ENCODE results near the gene TANGO2.

TANGO2 gene

GRCh38 chr22:20091690-20092476, 71.0 kb downstream of the TANGO2 start:
- no peak for TF ChIP-seq CTCF (IDR thresholded peaks at IDR 0.05; ENCODE audit: low read depth, low read length)
- DNase-seq (ENCODE audit: extremely low read depth, low read depth): no peak

- no peak for TF ChIP-seq CTCF (IDR thresholded peaks at IDR 0.05; ENCODE audit: low read depth, low read length)
- no peak for DNase-seq (ENCODE audit: extremely low read depth, low read depth)
Observed at GRCh38 chr22:20092477-20092854, 71.6 kb downstream of the TANGO2 start.

- no peak for DNase-seq (ENCODE audit: extremely low read depth, low read depth)
- no peak for TF ChIP-seq CTCF (IDR thresholded peaks at IDR 0.05; ENCODE audit: low read depth, low read length)
Observed at GRCh38 chr22:20093418-20094196, 72.7 kb downstream of the TANGO2 start.

GRCh38 chr22:20094197-20094807, 73.4 kb downstream of the TANGO2 start:
- no peak for DNase-seq (ENCODE audit: extremely low read depth, low read depth)
- no peak for TF ChIP-seq CTCF (IDR thresholded peaks at IDR 0.05; ENCODE audit: low read depth, low read length)

- no peak for DNase-seq (ENCODE audit: extremely low read depth, low read depth)
- no peak for TF ChIP-seq CTCF (IDR thresholded peaks at IDR 0.05; ENCODE audit: low read depth, low read length)
Observed at GRCh38 chr22:20095521-20095920, 74.6 kb downstream of the TANGO2 start.

GRCh38 chr22:20096574-20097420, 75.9 kb downstream of the TANGO2 start:
- TF ChIP-seq CTCF (IDR thresholded peaks at IDR 0.05; ENCODE audit: low read depth, low read length): no peak

More at GRCh38 chr22:20096574-20097420, 75.9 kb downstream of the TANGO2 start:
- DNase-seq (ENCODE audit: extremely low read depth, low read depth): no peak

All from AG09319 (cell line).